HUES48 (cell line): ENCODE measurements around the gene MEX3C.

Experiments
- H3K27ac ChIP-seq: one replicate; pipeline ENCODE4 v1.7.0; 2013; ENCODE audit warnings: low read depth, low read length, inconsistent platforms
- H3K27me3 ChIP-seq: 2 replicates; pipeline ENCODE4 v1.6.1; 2013; ENCODE audit warnings: mild to moderate bottlenecking, low read length; ENCODE audit not compliant: control insufficient read depth, insufficient read depth
- H3K36me3 ChIP-seq: 2 replicates; pipeline ENCODE4 v1.6.1; 2013; ENCODE audit warnings: low read length; ENCODE audit not compliant: control insufficient read depth, insufficient read depth
- H3K4me1 ChIP-seq: 2 replicates; pipeline ENCODE4 v1.6.1; 2013; ENCODE audit warnings: mild to moderate bottlenecking, low read length; ENCODE audit not compliant: control insufficient read depth, insufficient read depth
- H3K4me3 ChIP-seq: 2 replicates; pipeline ENCODE4 v1.5.1; 2013; ENCODE audit warnings: mild to moderate bottlenecking, low read depth, low read length
- H3K9ac ChIP-seq: 2 replicates; pipeline ENCODE4 v1.6.1; 2013; ENCODE audit warnings: mild to moderate bottlenecking, low read depth, low read length, moderate library complexity
- H3K9me3 ChIP-seq: 2 replicates; pipeline ENCODE4 v1.6.1; 2013; ENCODE audit warnings: low read length; ENCODE audit not compliant: control insufficient read depth, insufficient read depth

Gene MEX3C

DNA sequence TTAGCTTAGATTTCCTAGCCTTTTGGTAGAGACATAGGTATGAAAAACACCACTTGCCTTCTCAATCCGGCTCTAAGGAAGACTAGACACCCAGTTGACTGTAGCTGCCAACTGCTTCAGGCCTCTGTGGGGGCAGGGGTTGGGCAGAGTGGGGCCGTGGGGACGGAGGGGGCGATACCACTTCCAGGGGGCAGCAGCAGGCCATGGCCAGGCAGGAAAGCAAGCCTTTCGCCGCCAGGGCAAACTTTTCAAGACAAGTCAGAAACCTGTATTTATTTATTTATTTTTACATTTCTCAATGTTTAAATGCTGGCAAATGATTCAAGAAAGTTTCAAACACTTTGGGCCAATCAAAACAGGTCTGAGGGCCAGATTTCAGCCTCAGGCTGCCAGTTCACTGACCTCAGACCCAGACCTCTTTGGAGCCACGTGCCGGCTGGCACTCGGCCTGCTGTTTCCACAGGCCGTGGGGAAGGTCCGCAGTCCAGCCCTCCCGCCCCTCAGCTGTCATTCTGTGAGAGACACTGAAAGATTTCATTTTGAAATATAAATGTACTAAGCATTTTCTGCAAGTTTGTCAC is 63.8 kb downstream of the MEX3C start:
- Histone ChIP-seq H3K27me3 (no peaks in the 10 kb centered on the region), H3K27ac (no peak overlapping the region), H3K9me3 (no peaks in the 10 kb centered on the region), H3K4me1 (peaks cover 10% of the 10 kb centered on the region; the same call in 1 of the 2 replicates), H3K9ac (no peak overlapping the region), H3K4me3 (no peak overlapping the region), H3K36me3 (no peaks in the 10 kb centered on the region)

GRCh38 chr18:51132256-51132935 is 65.1 kb downstream of the MEX3C start:
- Histone ChIP-seq H3K4me1 (peaks cover 10% of the 10 kb centered on the region; the same call in 1 of the 2 replicates), H3K36me3 (no peaks in the 10 kb centered on the region), H3K9ac (no peak overlapping the region), H3K4me3 (no peak overlapping the region), H3K9me3 (no peaks in the 10 kb centered on the region), H3K27me3 (no peaks in the 10 kb centered on the region), H3K27ac (no peak overlapping the region)

- Histone ChIP-seq H3K27me3 (no peaks in the 10 kb centered on the region), H3K9me3 (no peaks in the 10 kb centered on the region), H3K9ac (no peak overlapping the region), H3K27ac (no peak overlapping the region), H3K4me3 (no peak overlapping the region), H3K4me1 (no peaks in the 10 kb centered on the region; the same call in 1 of the 2 replicates), H3K36me3 (no peaks in the 10 kb centered on the region)
These were observed 68.9 kb downstream of the MEX3C start for GRCh38 chr18:51128533-51128932.

GRCh38 chr18:51127664-51128063 is 69.8 kb downstream of the MEX3C start:
- Histone ChIP-seq H3K9me3 (no peaks in the 10 kb centered on the region), H3K27me3 (no peaks in the 10 kb centered on the region), H3K9ac (no peak overlapping the region), H3K36me3 (no peaks in the 10 kb centered on the region), H3K4me3 (no peak overlapping the region), H3K4me1 (no peaks in the 10 kb centered on the region; the same call in 1 of the 2 replicates), H3K27ac (no peak overlapping the region)

DNA sequence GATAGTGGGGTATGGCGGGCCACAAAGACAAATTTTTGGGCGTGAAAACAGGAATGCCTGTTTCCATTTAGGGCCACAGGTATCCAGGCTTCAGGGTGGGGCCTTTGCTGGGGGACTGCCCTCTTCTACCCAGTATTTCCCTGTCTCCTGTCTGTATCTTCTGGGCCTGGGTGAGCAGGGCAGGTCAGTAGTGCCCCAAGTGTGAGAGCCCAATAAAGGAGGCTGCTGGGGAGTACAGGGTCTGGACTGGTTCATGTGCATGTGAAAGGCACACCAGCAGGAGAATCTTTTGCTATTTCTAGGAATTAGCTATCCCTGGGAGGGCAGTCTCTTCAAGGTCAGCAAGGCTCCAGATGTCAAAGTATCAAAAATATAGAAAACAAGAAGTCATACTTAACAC is 71.5 kb downstream of the MEX3C start:
- H3K27me3 ChIP-seq, result no peaks in the 10 kb centered on the region
- H3K27ac ChIP-seq, result no peak overlapping the region
- no peaks in the 10 kb centered on the region; the same call in 1 of the 2 replicates for H3K4me1 ChIP-seq
- no peak overlapping the region for H3K9ac ChIP-seq
- no peak overlapping the region for H3K4me3 ChIP-seq
- H3K36me3 ChIP-seq, result no peaks in the 10 kb centered on the region
- no peaks in the 10 kb centered on the region for H3K9me3 ChIP-seq
